HuH-7.5 (cell line): ENCODE data around the gene FGFBP3.
"Not testable (repeated sequence)": the region's sequence is repeated elsewhere in the genome, so short reads cannot be mapped to it uniquely, and the experiment has no call there.

Experiments
- DNase-seq: peaks from one replicate; pipeline ENCODE4 v3.0.0; 2011; ENCODE audit warnings: low spot score

FGFBP3 gene

GRCh38 chr10:91901784-91902677 is 7.3 kb downstream of the FGFBP3 start:
- DNase-seq, result no peak

- no peak for DNase-seq
These were observed 11.9 kb downstream of the FGFBP3 start for GRCh38 chr10:91897421-91897820.

GRCh38 chr10:91896212-91896756 is 13.0 kb downstream of the FGFBP3 start:
- no peak for DNase-seq

- DNase-seq, result not testable (repeated sequence)
These were observed 15.0 kb downstream of the FGFBP3 start for GRCh38 chr10:91894261-91894685.

- no peak for DNase-seq
These were observed 16.2 kb downstream of the FGFBP3 start for GRCh38 chr10:91893051-91893450.

- no peak for DNase-seq
These were observed 17.9 kb downstream of the FGFBP3 start for GRCh38 chr10:91891125-91892001.

GRCh38 chr10:91887272-91888076 is 21.8 kb downstream of the FGFBP3 start:
- DNase-seq, result peak; percentile 60

GRCh38 chr10:91886954-91887271 is 22.4 kb downstream of the FGFBP3 start:
- DNase-seq, result no peak

- no peak for DNase-seq
These were observed 23.8 kb downstream of the FGFBP3 start for GRCh38 chr10:91885362-91886079.

GRCh38 chr10:91884536-91884935 is 24.8 kb downstream of the FGFBP3 start:
- no peak for DNase-seq

- DNase-seq, result no peak
These were observed 25.5 kb downstream of the FGFBP3 start for GRCh38 chr10:91883549-91884444.

GRCh38 chr10:91880310-91880709 is 29.0 kb downstream of the FGFBP3 start:
- DNase-seq, result no peak

- DNase-seq, result no peak
These were observed 29.6 kb downstream of the FGFBP3 start for GRCh38 chr10:91879515-91880170.

GRCh38 chr10:91875779-91876178 is 33.5 kb downstream of the FGFBP3 start:
- DNase-seq, result no peak

GRCh38 chr10:91875156-91875555 is 34.1 kb downstream of the FGFBP3 start:
- DNase-seq, result no peak

- no peak for DNase-seq
These were observed 43.7 kb downstream of the FGFBP3 start for GRCh38 chr10:91865562-91866081.

GRCh38 chr10:91864744-91865143 is 44.5 kb downstream of the FGFBP3 start:
- no peak for DNase-seq

- DNase-seq, result no peak
These were observed 45.2 kb downstream of the FGFBP3 start for GRCh38 chr10:91864099-91864498.

GRCh38 chr10:91860885-91861284 is 48.4 kb downstream of the FGFBP3 start:
- no peak for DNase-seq
